ENCODE data around the gene FBXO28. TPM values are rescaled to one million over a fixed set of nuclear protein-coding genes. Genes with fewer than 3 reads are reported as not detected.

The FBXO28 gene
- total and polyA plus RNA-seq, 2 experiments from 2014 or later: 14.9 to 31.8 TPM

GRCh38 chr1:224162768-224163167, 48.9 kb downstream of the FBXO28 start:
- H3K4me2 ChIP-seq (ENCODE audit: unreplicated experiment): no peak overlapping the region
- in situ Hi-C loops (cut with MboI): no loop called here
- DNase-seq: no peak
- no peaks in the 10 kb centered on the region for H3K27me3 ChIP-seq (replicated peaks; ENCODE audit: insufficient read depth)
- TF ChIP-seq EZH2phosphoT487 (IDR thresholded peaks at IDR 0.05; ENCODE audit: insufficient read depth, low read depth): no peak
- no peak for TF ChIP-seq EZH2 (IDR thresholded peaks at IDR 0.05; ENCODE audit: insufficient read depth, poor library complexity, severe bottlenecking)
- no peak overlapping the region for H2AFZ ChIP-seq
- H3K27ac ChIP-seq: no peak overlapping the region
- H3K4me3 ChIP-seq: no peak overlapping the region
- H3K36me3 ChIP-seq (ENCODE audit: low read depth): peaks cover 29% of the 10 kb centered on the region
- H3K9ac ChIP-seq: no peak overlapping the region
- no peaks in the 10 kb centered on the region; the same call in 1 of the 2 replicates for H3F3A ChIP-seq (ENCODE audit: insufficient read depth)
- no peaks in the 10 kb centered on the region for H3K9me2 ChIP-seq (ENCODE audit: insufficient read depth)
- no peaks in the 10 kb centered on the region for H3K79me2 ChIP-seq (ENCODE audit: insufficient read depth)
- no peaks in the 10 kb centered on the region for H3K4me1 ChIP-seq (ENCODE audit: insufficient read depth)
- no peaks in the 10 kb centered on the region for H4K20me1 ChIP-seq (ENCODE audit: insufficient read depth)
- no peaks in the 10 kb centered on the region for H3K9me3 ChIP-seq (ENCODE audit: low read depth)
- WGBS, 2 experiments (ENCODE audit: low coverage in 1 of 2, low lambda C conversion rate in 2 of 2, missing lambda C conversion rate in 2 of 2): 96 to 99% methylated on average over 8 of the region's 8 CpGs

GRCh38 chr1:224163311-224163710, 49.4 kb downstream of the FBXO28 start:
- H3K36me3 ChIP-seq (ENCODE audit: low read depth): peaks cover 25% of the 10 kb centered on the region; the same call in 1 of the 2 replicates
- DNase-seq: no peak
- H3K27ac ChIP-seq: no peak overlapping the region
- H3K9ac ChIP-seq: no peak overlapping the region
- in situ Hi-C loops (cut with MboI): no loop called here
- no peaks in the 10 kb centered on the region for H3K4me1 ChIP-seq (ENCODE audit: insufficient read depth)
- no peaks in the 10 kb centered on the region for H3K27me3 ChIP-seq (replicated peaks; ENCODE audit: insufficient read depth)
- H3K9me2 ChIP-seq (ENCODE audit: insufficient read depth): no peaks in the 10 kb centered on the region
- no peak overlapping the region for H3K4me3 ChIP-seq
- no peaks in the 10 kb centered on the region for H3K79me2 ChIP-seq (ENCODE audit: insufficient read depth)
- H3K4me2 ChIP-seq (ENCODE audit: unreplicated experiment): no peak overlapping the region
- H2AFZ ChIP-seq: no peak overlapping the region
- TF ChIP-seq EZH2 (IDR thresholded peaks at IDR 0.05; ENCODE audit: insufficient read depth, poor library complexity, severe bottlenecking) (no peak), EZH2phosphoT487 (IDR thresholded peaks at IDR 0.05; ENCODE audit: insufficient read depth, low read depth) (no peak)
- H3K9me3 ChIP-seq (ENCODE audit: low read depth): no peaks in the 10 kb centered on the region
- 66 to 67% methylated on average over 2 of the region's 2 CpGs for WGBS, 2 experiments (ENCODE audit: low coverage in 1 of 2, low lambda C conversion rate in 2 of 2, missing lambda C conversion rate in 2 of 2)
- no peaks in the 10 kb centered on the region for H4K20me1 ChIP-seq (ENCODE audit: insufficient read depth)
- H3F3A ChIP-seq (ENCODE audit: insufficient read depth): peaks cover under 1% of the 10 kb centered on the region

GRCh38 chr1:224168859-224169380, 55.0 kb downstream of the FBXO28 start:
- Histone ChIP-seq H3K27me3 (replicated peaks; ENCODE audit: insufficient read depth) (no peaks in the 10 kb centered on the region), H3F3A (ENCODE audit: insufficient read depth) (peaks cover 15% of the 10 kb centered on the region), H3K9me3 (ENCODE audit: low read depth) (no peaks in the 10 kb centered on the region), H3K79me2 (ENCODE audit: insufficient read depth) (no peaks in the 10 kb centered on the region), H3K4me2 (ENCODE audit: unreplicated experiment) (peak overlapping the region; percentile 77), H3K27ac (peak overlapping the region; percentile 33), H3K4me3 (peak overlapping the region; percentile 54), H3K4me1 (ENCODE audit: insufficient read depth) (peaks cover 16% of the 10 kb centered on the region), H3K9me2 (ENCODE audit: insufficient read depth) (no peaks in the 10 kb centered on the region), H3K9ac (peak overlapping the region; percentile 15; the same call in 1 of the 2 replicates), H2AFZ (peak overlapping the region; percentile 79), H4K20me1 (ENCODE audit: insufficient read depth) (no peaks in the 10 kb centered on the region), H3K36me3 (ENCODE audit: low read depth) (no peaks in the 10 kb centered on the region)
- 11 to 14% methylated on average over 5 of the region's 5 CpGs for WGBS, 2 experiments (ENCODE audit: low coverage in 1 of 2, low lambda C conversion rate in 2 of 2, missing lambda C conversion rate in 2 of 2)
- peak; percentile 66 for DNase-seq
- TF ChIP-seq EZH2phosphoT487 (IDR thresholded peaks at IDR 0.05; ENCODE audit: insufficient read depth, low read depth) (no peak), EZH2 (IDR thresholded peaks at IDR 0.05; ENCODE audit: insufficient read depth, poor library complexity, severe bottlenecking) (no peak)
- in situ Hi-C loops (cut with MboI): no loop called here

GRCh38 chr1:224169718-224170270, 55.9 kb downstream of the FBXO28 start:
- H3K4me2 ChIP-seq (ENCODE audit: unreplicated experiment): no peak overlapping the region

More at GRCh38 chr1:224169718-224170270, 55.9 kb downstream of the FBXO28 start:
- Histone ChIP-seq H2AFZ (peak overlapping the region; percentile 48), H3K36me3 (ENCODE audit: low read depth) (no peaks in the 10 kb centered on the region), H3K79me2 (ENCODE audit: insufficient read depth) (no peaks in the 10 kb centered on the region), H3K9me2 (ENCODE audit: insufficient read depth) (no peaks in the 10 kb centered on the region), H4K20me1 (ENCODE audit: insufficient read depth) (no peaks in the 10 kb centered on the region), H3K9me3 (ENCODE audit: low read depth) (no peaks in the 10 kb centered on the region), H3K27me3 (replicated peaks; ENCODE audit: insufficient read depth) (no peaks in the 10 kb centered on the region), H3K4me3 (no peak overlapping the region), H3F3A (ENCODE audit: insufficient read depth) (peaks cover 15% of the 10 kb centered on the region), H3K9ac (no peak overlapping the region), H3K27ac (no peak overlapping the region), H3K4me1 (ENCODE audit: insufficient read depth) (peaks cover 16% of the 10 kb centered on the region)
- TF ChIP-seq EZH2 (IDR thresholded peaks at IDR 0.05; ENCODE audit: insufficient read depth, poor library complexity, severe bottlenecking) (no peak), EZH2phosphoT487 (IDR thresholded peaks at IDR 0.05; ENCODE audit: insufficient read depth, low read depth) (no peak)
- 43 to 73% methylated on average over 2 to 4 of the region's 4 CpGs for WGBS, 2 experiments (ENCODE audit: low coverage in 1 of 2, low lambda C conversion rate in 2 of 2, missing lambda C conversion rate in 2 of 2)
- in situ Hi-C loops (cut with MboI): no loop called here
- DNase-seq: no peak
